Dermis microvascular lymphatic vessel endothelial cell (primary cell): Measurements from ENCODE around the gene USP28. TPM values are rescaled to one million over a fixed set of nuclear protein-coding genes. Genes with fewer than 3 reads are reported as not detected.
"Not testable (repeated sequence)": the region's sequence is repeated elsewhere in the genome, so short reads cannot be mapped to it uniquely, and the experiment has no call there.

ENCODE experiments used
- DNase-seq, 2 donors: peaks; one replicate each; pipeline versions ENCODE4 v3.0.0 to v3.0.0-alpha.2; 2010; ENCODE audit warnings: low read depth in 2 of 2
- total RNA-seq: library from RNA; depleted of rRNA; stranded (reverse); fragments of >200 nt; gene quantifications from 2 replicates; pipeline ENCODE4 v1.2.1, GENCODE V29; 2014

Gene USP28, protein sequence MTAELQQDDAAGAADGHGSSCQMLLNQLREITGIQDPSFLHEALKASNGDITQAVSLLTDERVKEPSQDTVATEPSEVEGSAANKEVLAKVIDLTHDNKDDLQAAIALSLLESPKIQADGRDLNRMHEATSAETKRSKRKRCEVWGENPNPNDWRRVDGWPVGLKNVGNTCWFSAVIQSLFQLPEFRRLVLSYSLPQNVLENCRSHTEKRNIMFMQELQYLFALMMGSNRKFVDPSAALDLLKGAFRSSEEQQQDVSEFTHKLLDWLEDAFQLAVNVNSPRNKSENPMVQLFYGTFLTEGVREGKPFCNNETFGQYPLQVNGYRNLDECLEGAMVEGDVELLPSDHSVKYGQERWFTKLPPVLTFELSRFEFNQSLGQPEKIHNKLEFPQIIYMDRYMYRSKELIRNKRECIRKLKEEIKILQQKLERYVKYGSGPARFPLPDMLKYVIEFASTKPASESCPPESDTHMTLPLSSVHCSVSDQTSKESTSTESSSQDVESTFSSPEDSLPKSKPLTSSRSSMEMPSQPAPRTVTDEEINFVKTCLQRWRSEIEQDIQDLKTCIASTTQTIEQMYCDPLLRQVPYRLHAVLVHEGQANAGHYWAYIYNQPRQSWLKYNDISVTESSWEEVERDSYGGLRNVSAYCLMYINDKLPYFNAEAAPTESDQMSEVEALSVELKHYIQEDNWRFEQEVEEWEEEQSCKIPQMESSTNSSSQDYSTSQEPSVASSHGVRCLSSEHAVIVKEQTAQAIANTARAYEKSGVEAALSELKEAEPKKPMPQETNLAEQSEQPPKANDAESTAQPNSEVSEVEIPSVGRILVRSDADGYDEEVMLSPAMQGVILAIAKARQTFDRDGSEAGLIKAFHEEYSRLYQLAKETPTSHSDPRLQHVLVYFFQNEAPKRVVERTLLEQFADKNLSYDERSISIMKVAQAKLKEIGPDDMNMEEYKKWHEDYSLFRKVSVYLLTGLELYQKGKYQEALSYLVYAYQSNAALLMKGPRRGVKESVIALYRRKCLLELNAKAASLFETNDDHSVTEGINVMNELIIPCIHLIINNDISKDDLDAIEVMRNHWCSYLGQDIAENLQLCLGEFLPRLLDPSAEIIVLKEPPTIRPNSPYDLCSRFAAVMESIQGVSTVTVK
- 24.9 and 32.9 TPM in 2 replicates for total RNA-seq

GRCh38 chr11:113875234-113876073 lies at the start of gene USP28:
TSS of gene USP28 (minus strand) at chr11:113875572. CDS start at chr11:113875501, 71 bp downstream.
- DNase-seq, result peak; percentile 92 to 97

GRCh38 chr11:113923572-113923971 lies 48.2 kb upstream of the USP28 start:
- DNase-seq, result no peak

DNA sequence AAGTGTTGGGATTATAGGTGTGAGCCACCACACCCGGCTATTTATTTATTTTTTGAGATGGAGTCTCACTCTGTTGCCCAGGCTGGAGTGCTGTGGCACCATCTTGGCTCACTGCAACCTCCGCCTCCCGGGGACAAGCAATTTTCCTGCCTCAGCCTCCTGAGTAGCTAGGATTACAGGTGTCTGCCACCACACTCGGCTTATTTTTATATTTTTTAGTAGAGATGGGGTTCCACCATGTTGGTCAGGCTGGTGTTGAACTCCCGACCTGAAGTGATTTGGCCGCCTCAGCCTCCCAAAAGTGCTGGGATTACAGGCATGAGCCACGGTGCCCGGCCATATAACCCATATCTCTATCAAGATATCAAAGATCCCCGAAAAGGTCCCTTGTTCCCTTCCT lies 36.1 kb upstream of the USP28 start:
- DNase-seq, result not testable (repeated sequence)

- DNase-seq, result no peak
Measured at GRCh38 chr11:113908098-113908497, 32.7 kb upstream of the USP28 start.

- no peak for DNase-seq
Measured at GRCh38 chr11:113907681-113908080, 32.3 kb upstream of the USP28 start.

DNA sequence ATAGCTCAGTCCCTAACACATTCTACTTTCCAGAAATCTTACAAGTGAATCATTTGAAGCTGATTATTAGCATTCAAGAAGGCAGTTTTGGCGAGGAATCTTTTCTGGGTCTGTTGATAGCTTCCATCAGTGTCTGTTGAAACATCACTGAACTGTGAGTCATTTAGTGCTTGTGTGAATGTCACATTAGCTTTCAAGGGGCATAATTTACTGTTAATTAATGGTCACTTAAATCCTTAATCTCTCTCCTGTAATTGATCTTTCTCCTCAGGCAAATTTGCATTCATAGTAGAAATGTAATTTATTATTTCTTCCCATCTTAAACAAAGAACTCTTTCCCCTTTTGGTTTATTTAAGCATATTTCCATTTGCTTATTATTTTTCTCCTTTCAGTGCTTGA lies 31.8 kb upstream of the USP28 start:
- DNase-seq, result no peak

DNA sequence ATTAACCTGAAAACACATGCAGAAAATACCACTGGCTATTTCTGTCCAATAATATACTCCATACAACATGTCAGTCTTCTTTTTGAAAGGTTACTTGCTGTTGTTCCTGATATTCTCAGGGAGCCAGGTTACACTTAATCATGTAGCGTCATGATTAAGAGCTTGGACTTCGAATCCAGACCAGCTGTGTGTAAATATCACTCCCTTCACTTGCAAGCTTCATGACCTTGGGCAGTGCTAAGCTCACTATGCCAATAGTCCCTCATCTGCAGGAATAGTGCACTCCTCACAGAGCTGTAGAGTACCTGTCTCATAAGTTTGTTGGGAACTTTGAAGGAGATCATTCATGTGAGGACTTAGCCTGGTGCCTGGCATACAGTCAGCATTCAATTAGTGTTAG lies 31.1 kb upstream of the USP28 start:
- no peak for DNase-seq

GRCh38 chr11:113906038-113906437 lies 30.7 kb upstream of the USP28 start:
- DNase-seq, result peak in 1 of 2 donors; percentile 7

GRCh38 chr11:113904379-113905101 lies 29.2 kb upstream of the USP28 start, which contains the start of gene HTR3B:
TSS of gene HTR3B (plus strand) at chr11:113904796. CDS start at chr11:113904934, 138 bp downstream.
- DNase-seq, result no peak

DNA sequence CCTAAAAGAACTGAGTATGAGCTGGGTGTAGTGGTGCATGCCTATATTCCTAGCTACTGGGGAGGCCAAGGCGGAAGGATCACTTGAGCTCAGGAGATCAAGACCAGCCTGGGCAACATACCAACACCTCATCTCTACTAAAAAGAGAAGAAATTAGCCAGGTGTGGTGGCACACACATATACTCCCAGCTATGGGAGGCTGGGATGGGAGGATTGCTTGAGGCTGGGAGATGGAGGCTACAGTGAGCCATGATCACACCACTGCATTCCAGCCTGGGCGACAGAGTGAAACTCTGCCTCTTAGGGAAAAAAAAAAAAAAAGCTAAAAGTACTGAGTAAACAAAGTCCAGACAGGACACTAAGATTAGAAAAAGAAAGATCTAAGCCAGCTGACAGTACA lies 25.8 kb upstream of the USP28 start:
- DNase-seq, result no peak

GRCh38 chr11:113896156-113896879 lies 20.9 kb upstream of the USP28 start:
- DNase-seq, result peak in 1 of 2 donors; percentile 38

- no peak for DNase-seq
Measured at GRCh38 chr11:113895367-113896155, 20.2 kb upstream of the USP28 start.

GRCh38 chr11:113894421-113894996 lies 19.1 kb upstream of the USP28 start:
- DNase-seq, result peak in 1 of 2 donors; percentile 24

DNA sequence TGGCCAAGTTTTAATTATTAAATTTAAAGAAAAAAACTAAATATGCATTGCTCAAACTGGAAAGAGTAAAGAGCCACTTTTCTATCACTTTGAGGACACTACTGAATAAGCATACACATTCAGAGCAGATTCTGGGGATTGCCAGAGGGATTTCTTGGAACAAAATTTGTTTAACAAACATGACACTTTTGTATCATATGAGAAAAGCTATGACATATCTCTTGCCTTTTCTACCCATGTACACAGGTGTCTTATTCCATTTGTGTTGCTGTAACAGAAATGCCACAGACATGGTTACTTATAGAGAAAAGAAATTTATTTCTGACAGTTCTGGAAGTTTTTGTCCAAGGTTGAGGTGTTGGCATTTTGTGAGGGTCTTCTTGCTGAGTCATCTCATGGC lies 13.5 kb upstream of the USP28 start:
- no peak for DNase-seq

GRCh38 chr11:113885897-113886296 lies 10.5 kb upstream of the USP28 start:
- DNase-seq, result no peak

- no peak for DNase-seq
Measured at GRCh38 chr11:113884361-113884836, 9.0 kb upstream of the USP28 start.

DNA sequence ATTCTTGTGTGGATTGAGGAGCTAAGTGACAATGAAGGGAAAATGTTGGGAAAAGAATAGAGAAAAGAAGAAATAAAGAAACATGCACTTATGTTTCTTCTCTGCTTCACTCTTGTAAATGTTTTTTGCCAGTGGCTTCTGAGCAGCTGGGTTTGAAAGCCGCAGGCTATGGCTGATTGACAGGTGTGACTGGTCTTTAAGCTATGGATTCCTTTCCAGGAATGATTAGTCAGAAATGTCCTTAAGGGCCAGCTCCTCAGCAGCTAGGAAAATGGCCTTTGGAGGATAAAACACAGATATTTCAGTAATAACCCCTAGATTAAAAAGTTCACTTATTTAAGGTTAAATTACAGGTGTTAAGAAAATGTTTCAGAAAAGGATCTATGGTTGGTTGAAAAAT lies 6.5 kb upstream of the USP28 start:
- DNase-seq, result no peak

DNA sequence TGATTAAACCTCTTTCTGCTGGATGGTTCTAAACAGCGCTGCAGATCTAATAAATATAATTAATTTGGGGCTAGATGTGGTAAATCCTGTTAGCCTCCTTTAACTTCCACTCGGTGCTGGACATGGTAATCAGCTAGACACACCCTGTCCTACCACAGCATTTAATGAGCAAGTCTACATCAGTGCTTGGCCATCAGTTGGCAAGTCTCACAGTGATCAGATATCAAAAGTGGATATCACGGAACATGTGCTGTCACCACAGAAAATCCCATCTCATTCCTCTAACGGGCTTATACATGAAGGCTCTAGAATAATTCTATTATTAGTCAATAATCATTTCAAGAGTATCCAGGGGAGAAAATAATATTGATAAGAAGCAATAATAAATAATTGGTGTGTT lies 5.6 kb upstream of the USP28 start:
- DNase-seq, result no peak
